ENCODE results near the gene FES.

DNA sequence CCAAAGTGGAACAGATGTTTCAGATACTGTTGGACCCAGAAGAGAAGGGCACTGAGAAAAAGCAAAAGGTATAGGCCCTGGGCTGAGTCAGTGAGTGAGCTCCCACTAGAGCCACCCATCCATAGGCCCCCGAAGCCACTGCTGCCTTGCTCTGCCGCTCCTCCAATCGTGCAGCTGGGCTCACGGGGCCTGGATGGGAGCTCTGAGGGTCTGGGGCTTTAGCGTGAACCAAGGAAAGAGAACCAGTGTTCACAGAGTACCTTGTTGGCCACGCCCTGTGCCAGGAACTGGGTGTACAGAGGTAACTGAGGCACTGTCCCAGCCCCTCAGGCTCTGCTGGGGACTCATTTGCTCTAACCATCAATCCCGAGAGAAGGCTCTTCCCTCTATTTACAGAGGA lies 55.5 kb downstream of the FES start:
- TF ChIP-seq, protein P1, sequence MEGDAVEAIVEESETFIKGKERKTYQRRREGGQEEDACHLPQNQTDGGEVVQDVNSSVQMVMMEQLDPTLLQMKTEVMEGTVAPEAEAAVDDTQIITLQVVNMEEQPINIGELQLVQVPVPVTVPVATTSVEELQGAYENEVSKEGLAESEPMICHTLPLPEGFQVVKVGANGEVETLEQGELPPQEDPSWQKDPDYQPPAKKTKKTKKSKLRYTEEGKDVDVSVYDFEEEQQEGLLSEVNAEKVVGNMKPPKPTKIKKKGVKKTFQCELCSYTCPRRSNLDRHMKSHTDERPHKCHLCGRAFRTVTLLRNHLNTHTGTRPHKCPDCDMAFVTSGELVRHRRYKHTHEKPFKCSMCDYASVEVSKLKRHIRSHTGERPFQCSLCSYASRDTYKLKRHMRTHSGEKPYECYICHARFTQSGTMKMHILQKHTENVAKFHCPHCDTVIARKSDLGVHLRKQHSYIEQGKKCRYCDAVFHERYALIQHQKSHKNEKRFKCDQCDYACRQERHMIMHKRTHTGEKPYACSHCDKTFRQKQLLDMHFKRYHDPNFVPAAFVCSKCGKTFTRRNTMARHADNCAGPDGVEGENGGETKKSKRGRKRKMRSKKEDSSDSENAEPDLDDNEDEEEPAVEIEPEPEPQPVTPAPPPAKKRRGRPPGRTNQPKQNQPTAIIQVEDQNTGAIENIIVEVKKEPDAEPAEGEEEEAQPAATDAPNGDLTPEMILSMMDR (IDR thresholded peaks at IDR 0.05; ENCODE audit: borderline replicate concordance, extremely low read depth, low read length, poor library complexity, severe bottlenecking): no peak
- TF ChIP-seq EZH2 (IDR thresholded peaks at IDR 0.05; ENCODE audit: borderline replicate concordance, low read depth, low read length, severe bottlenecking): no peak
